ENCODE measurements around the gene PDIA3.

GRCh38 chr15:43749690-43750345, 3.6 kb downstream of the PDIA3 start:
- TF ChIP-seq, protein P1, sequence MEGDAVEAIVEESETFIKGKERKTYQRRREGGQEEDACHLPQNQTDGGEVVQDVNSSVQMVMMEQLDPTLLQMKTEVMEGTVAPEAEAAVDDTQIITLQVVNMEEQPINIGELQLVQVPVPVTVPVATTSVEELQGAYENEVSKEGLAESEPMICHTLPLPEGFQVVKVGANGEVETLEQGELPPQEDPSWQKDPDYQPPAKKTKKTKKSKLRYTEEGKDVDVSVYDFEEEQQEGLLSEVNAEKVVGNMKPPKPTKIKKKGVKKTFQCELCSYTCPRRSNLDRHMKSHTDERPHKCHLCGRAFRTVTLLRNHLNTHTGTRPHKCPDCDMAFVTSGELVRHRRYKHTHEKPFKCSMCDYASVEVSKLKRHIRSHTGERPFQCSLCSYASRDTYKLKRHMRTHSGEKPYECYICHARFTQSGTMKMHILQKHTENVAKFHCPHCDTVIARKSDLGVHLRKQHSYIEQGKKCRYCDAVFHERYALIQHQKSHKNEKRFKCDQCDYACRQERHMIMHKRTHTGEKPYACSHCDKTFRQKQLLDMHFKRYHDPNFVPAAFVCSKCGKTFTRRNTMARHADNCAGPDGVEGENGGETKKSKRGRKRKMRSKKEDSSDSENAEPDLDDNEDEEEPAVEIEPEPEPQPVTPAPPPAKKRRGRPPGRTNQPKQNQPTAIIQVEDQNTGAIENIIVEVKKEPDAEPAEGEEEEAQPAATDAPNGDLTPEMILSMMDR (IDR thresholded peaks at IDR 0.05), result no peak
- TF ChIP-seq POLR2A (IDR thresholded peaks at IDR 0.05) (no peak), POLR2AphosphoS5 (IDR thresholded peaks at IDR 0.05) (no peak), EP300 (IDR thresholded peaks at IDR 0.05) (no peak)

Measured in sigmoid colon (tissue), 4 donors.